ENCODE data around the gene SPRED3. TPM values are rescaled to one million over a fixed set of nuclear protein-coding genes. Genes with fewer than 3 reads are reported as not detected.
"Not testable (repeated sequence)": the region's sequence is repeated elsewhere in the genome, so short reads cannot be mapped to it uniquely, and the experiment has no call there.

The SPRED3 gene, protein sequence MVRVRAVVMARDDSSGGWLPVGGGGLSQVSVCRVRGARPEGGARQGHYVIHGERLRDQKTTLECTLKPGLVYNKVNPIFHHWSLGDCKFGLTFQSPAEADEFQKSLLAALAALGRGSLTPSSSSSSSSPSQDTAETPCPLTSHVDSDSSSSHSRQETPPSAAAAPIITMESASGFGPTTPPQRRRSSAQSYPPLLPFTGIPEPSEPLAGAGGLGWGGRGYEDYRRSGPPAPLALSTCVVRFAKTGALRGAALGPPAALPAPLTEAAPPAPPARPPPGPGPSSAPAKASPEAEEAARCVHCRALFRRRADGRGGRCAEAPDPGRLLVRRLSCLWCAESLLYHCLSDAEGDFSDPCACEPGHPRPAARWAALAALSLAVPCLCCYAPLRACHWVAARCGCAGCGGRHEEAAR
- polyA plus RNA-seq (2013, experiment 1 of 2), result 11.1 TPM
- 7.9 TPM for polyA plus RNA-seq (2013, experiment 2 of 2)

DNA sequence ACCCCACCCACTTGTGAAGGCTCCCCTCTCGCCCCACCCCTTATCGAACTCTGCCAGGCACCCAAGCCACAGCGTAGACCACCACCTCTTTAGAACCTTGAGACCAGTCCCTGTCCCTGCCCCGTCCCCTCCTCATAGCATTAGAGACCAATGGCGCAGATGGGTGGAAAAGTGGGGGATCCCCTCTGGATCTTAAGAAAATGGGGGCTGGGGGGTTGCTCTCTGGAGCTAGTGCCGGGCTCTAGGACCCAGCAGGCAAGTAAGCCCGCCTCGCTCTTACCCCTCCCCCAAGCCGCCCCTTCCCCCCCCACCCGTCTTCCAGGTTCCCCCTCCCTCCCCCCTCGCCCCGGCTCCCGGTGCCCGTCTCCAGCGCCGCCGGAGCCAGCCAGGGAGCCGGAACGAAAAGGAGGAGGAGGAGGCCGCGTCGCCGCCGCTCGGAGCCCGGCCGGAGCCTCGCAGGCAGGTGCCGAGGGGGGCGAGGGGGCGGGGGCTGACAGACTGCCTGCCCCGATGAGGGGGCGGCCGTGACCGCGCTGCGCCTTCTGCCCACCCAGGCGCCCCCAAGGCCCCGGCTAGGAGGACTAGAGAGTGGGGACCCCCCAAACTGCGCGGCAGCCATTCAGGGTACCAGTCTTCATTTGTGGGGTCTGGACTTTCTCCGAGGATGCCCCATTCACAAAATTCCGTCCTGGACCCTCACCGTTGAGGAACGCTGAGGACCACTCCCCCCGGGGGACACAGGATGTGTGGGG is at the start of gene SPRED3:
Gene SPRED3, plus strand, starts transcription at position 349 of the 752 bp plus-strand sequence. CDS start 1,606 bp downstream, outside the sequence.
- H3K27ac ChIP-seq (ENCODE audit: low read depth, low read length, severe bottlenecking), result peak within 1 kb of the TSS; percentile 86

DNA sequence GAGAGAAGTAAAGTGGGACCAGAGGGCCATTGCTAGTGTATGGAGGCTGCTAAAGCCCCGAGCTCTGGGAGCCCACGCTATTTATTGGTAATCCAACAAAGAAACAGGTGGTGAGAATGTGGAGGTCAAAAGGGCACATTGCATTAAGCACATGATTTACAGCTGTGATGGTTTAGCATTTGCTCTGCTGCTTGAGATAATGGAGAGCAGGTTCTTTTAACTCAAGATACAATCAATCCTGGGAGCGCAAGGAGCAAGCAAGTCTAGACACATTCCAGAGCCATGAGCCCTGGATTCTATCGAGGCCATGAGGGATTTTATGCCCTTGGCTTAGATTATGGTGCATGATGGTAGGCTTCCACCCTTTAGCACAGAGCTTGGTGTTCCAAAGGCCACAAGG is 49.5 kb upstream of the SPRED3 start:
- not testable (repeated sequence) for H3K36me3 ChIP-seq (ENCODE audit: control insufficient read depth, insufficient read depth, low read length); H3K9me3 ChIP-seq (ENCODE audit: control insufficient read depth, low read length); H3K4me1 ChIP-seq (ENCODE audit: control insufficient read depth, insufficient read depth, low read length, poor library complexity, severe bottlenecking); H3K4me3 ChIP-seq (ENCODE audit: extremely low read depth, insufficient read depth, low read length, poor library complexity, severe bottlenecking); H3K27ac ChIP-seq (ENCODE audit: low read depth, low read length, severe bottlenecking)
- WGBS, 2 experiments (ENCODE audit: insufficient coverage in 2 of 2), result 70 to 88% methylated on average over 2 of the region's 4 CpGs

More for the DNA sequence above, at the start of gene SPRED3:
- Histone ChIP-seq H3K4me1 (ENCODE audit: control insufficient read depth, insufficient read depth, low read length, poor library complexity, severe bottlenecking) (peaks cover 19% of the 10 kb centered on the region), H3K36me3 (ENCODE audit: control insufficient read depth, insufficient read depth, low read length) (peaks cover 41% of the 10 kb centered on the region), H3K4me3 (ENCODE audit: extremely low read depth, insufficient read depth, low read length, poor library complexity, severe bottlenecking) (peak within 1 kb of the TSS; percentile 68), H3K9me3 (ENCODE audit: control insufficient read depth, low read length) (no peaks in the 10 kb centered on the region)
- WGBS, 2 experiments (ENCODE audit: insufficient coverage in 2 of 2), result 0% methylated on average over 21 of the region's 46 CpGs

DNA sequence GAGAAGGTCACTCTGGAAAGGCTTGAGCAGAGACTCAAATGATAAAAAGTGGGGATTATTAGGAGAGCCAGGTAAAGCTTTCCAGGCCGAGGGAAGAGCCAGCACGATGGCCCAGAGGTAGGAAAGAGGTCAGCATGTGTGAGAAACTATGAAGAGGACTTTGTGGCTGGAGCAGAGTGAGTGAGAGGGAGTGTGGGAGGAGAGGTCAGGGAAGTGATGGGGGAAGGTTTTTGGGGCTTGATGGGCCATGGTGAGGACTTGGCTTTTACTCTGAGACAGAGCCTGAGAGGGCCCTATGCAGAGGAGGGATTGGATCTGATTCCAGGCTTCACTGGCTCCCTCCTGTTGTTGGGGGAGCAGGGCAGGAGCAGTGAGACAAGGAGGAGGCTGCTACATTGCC is 47.6 kb upstream of the SPRED3 start:
- Histone ChIP-seq H3K4me1 (ENCODE audit: control insufficient read depth, insufficient read depth, low read length, poor library complexity, severe bottlenecking) (peaks cover 5% of the 10 kb centered on the region), H3K27ac (ENCODE audit: low read depth, low read length, severe bottlenecking) (no peak overlapping the region), H3K4me3 (ENCODE audit: extremely low read depth, insufficient read depth, low read length, poor library complexity, severe bottlenecking) (no peak overlapping the region), H3K9me3 (ENCODE audit: control insufficient read depth, low read length) (no peaks in the 10 kb centered on the region), H3K36me3 (ENCODE audit: control insufficient read depth, insufficient read depth, low read length) (no peaks in the 10 kb centered on the region)
- 85 to 100% methylated on average over 2 of the region's 2 CpGs for WGBS, 2 experiments (ENCODE audit: insufficient coverage in 2 of 2)

DNA sequence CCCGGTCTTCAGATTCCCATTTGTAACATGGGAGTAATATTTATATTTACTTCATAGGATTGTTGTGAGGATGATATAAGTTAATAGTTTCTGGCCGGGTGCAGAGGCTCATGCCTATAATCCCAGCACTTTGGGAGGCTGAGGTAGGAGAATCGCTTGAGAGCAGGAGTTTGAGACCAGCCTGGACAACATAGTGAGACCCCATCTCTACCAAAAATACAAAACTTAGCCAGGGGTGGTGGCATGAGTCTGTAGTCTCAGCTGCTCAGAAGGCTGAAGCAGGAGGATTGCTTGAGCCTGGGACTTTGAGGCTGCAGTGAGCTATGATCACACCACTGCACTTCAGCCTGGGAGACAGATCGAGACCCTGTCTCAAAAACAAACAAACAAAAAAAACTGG is 41.7 kb upstream of the SPRED3 start:
- no peaks in the 10 kb centered on the region for H3K9me3 ChIP-seq (ENCODE audit: control insufficient read depth, low read length)
- H3K4me3 ChIP-seq (ENCODE audit: extremely low read depth, insufficient read depth, low read length, poor library complexity, severe bottlenecking), result no peak overlapping the region
- 92 to 100% methylated on average over 1 to 2 of the region's 4 CpGs for WGBS, 2 experiments (ENCODE audit: insufficient coverage in 2 of 2)
- H3K4me1 ChIP-seq (ENCODE audit: control insufficient read depth, insufficient read depth, low read length, poor library complexity, severe bottlenecking), result no peaks in the 10 kb centered on the region
- no peaks in the 10 kb centered on the region for H3K36me3 ChIP-seq (ENCODE audit: control insufficient read depth, insufficient read depth, low read length)
- no peak overlapping the region for H3K27ac ChIP-seq (ENCODE audit: low read depth, low read length, severe bottlenecking)

DNA sequence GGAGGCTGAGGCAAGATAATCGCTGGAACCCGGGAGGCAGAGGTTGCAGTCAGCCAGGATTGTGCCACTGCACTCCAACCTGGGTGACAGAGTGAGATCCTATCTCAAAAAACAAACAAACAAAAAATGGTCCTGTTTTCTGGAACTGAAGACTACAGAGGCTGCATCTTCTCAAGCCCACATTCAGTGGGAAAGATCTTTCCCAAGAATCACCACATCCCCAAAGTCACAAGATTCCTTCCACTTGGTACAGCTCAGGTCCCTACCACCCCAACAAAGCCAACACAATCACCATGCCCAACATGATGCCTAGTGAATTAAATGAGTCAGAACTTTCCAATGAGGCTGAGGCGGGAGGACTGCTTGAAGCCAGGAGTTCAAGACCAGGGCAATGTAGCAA is 37.6 kb upstream of the SPRED3 start:
- Histone ChIP-seq H3K4me1 (ENCODE audit: control insufficient read depth, insufficient read depth, low read length, poor library complexity, severe bottlenecking) (no peaks in the 10 kb centered on the region), H3K4me3 (ENCODE audit: extremely low read depth, insufficient read depth, low read length, poor library complexity, severe bottlenecking) (no peak overlapping the region), H3K27ac (ENCODE audit: low read depth, low read length, severe bottlenecking) (no peak overlapping the region), H3K36me3 (ENCODE audit: control insufficient read depth, insufficient read depth, low read length) (no peaks in the 10 kb centered on the region), H3K9me3 (ENCODE audit: control insufficient read depth, low read length) (no peaks in the 10 kb centered on the region)
- WGBS, 2 experiments (ENCODE audit: insufficient coverage in 2 of 2), result 91 to 97% methylated on average over 3 of the region's 3 CpGs

DNA sequence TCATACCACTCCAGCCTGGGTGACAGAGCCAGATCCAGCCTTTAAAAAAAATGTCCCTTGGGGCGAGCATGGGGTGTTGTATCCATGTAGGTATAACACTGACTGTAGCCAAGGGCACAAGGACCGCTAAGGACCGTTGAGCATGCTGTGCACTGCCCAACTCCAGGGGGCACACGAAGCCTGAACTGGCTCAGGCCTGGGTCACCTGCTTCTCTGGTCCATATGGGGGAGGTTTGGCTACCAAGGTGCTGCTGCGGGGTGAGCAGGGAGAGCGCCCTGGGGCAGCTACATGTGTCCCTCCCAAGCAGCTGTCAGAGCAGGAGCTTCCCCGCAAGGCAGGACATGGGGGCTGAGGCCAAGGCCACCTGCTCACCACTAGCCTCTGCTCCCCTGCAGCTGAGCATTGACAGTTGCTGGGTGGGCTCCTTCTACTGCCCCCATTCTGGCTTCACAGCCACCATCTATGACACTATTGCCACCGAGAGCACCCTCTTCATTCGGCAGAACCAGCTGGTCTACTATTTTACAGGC is 36.6 kb upstream of the SPRED3 start:
- H3K9me3 ChIP-seq (ENCODE audit: control insufficient read depth, low read length), result no peaks in the 10 kb centered on the region
- H3K36me3 ChIP-seq (ENCODE audit: control insufficient read depth, insufficient read depth, low read length), result no peaks in the 10 kb centered on the region
- 74 to 87% methylated on average over 7 to 8 of the region's 9 CpGs for WGBS, 2 experiments (ENCODE audit: insufficient coverage in 2 of 2)
- no peak overlapping the region for H3K4me3 ChIP-seq (ENCODE audit: extremely low read depth, insufficient read depth, low read length, poor library complexity, severe bottlenecking)
- no peak overlapping the region for H3K27ac ChIP-seq (ENCODE audit: low read depth, low read length, severe bottlenecking)
- H3K4me1 ChIP-seq (ENCODE audit: control insufficient read depth, insufficient read depth, low read length, poor library complexity, severe bottlenecking), result no peaks in the 10 kb centered on the region

DNA sequence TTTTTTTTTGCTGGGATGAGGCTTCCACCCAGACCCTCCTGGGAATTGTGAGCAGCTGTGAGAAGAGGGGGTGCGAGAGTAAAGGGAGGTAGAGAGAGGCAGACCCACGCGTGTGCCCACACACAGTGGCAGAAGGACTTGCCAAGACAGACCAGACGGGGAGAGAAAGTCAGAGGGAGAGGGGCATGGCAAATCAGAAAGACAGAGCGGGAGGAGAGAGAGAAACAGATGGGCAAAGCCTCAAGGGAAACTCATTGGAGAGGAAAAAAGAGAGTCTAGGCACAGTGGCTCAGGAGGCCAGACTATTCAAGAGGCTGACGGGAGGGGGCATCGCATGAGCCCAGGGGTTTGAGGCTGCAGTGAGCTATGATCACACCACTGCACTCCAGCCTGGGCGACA is 35.9 kb upstream of the SPRED3 start:
- Histone ChIP-seq H3K9me3 (ENCODE audit: control insufficient read depth, low read length) (no peaks in the 10 kb centered on the region), H3K4me3 (ENCODE audit: extremely low read depth, insufficient read depth, low read length, poor library complexity, severe bottlenecking) (no peak overlapping the region), H3K36me3 (ENCODE audit: control insufficient read depth, insufficient read depth, low read length) (no peaks in the 10 kb centered on the region), H3K27ac (ENCODE audit: low read depth, low read length, severe bottlenecking) (no peak overlapping the region), H3K4me1 (ENCODE audit: control insufficient read depth, insufficient read depth, low read length, poor library complexity, severe bottlenecking) (no peaks in the 10 kb centered on the region)
- 85 to 94% methylated on average over 5 to 7 of the region's 8 CpGs for WGBS, 2 experiments (ENCODE audit: insufficient coverage in 2 of 2)

DNA sequence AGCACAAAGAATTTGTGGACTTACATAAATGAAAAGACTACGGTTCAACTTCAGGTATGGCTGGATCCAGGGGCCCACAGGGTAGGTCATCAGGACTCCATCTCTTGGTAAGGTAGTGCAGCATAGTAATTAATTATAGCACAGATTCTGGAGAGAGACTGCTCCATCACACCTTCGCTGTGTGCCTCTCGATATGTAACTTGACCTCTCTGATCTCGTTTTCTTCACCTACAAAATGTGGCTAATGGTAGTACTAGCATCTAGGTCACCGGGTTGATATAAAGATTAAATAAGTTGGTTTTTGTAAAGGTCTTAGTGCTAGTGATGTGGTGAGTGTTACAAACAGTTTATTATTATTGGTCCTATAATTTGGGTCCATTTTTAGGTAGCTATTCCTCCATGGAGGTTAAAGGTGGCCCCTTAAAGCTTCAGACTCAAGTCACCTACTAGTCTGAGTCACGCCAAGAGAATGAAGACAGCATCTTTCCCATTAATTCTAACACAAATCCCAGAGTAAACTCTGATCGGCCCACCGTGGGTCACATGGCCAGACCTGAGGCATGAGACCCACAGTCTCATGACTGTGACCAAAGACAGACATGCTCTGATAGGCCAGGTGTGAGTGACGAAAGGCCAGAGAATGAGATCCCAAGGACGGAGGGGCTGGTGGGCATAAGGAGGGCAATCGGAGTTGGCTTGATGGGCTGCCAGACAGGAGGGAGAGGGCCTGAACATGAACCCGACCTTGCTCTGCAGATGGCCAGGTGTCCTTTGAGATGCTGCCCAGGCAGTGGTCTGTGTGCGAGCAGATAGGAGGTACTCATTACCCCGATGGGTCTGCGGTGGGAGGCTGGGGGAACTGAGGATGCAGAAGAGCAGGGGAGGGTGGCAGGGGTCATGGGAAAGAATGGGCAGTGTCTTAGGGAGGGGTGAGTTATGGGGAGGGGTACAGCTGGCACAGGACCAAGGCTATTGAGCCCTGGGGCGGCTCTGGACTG is 32.5 kb upstream of the SPRED3 start:
- WGBS, 2 experiments (ENCODE audit: insufficient coverage in 2 of 2), result 84 to 86% methylated on average over 12 to 15 of the region's 16 CpGs
- no peaks in the 10 kb centered on the region for H3K36me3 ChIP-seq (ENCODE audit: control insufficient read depth, insufficient read depth, low read length)
- no peak overlapping the region for H3K4me3 ChIP-seq (ENCODE audit: extremely low read depth, insufficient read depth, low read length, poor library complexity, severe bottlenecking)
- no peaks in the 10 kb centered on the region for H3K9me3 ChIP-seq (ENCODE audit: control insufficient read depth, low read length)
- no peaks in the 10 kb centered on the region for H3K4me1 ChIP-seq (ENCODE audit: control insufficient read depth, insufficient read depth, low read length, poor library complexity, severe bottlenecking)
- no peak overlapping the region for H3K27ac ChIP-seq (ENCODE audit: low read depth, low read length, severe bottlenecking)

DNA sequence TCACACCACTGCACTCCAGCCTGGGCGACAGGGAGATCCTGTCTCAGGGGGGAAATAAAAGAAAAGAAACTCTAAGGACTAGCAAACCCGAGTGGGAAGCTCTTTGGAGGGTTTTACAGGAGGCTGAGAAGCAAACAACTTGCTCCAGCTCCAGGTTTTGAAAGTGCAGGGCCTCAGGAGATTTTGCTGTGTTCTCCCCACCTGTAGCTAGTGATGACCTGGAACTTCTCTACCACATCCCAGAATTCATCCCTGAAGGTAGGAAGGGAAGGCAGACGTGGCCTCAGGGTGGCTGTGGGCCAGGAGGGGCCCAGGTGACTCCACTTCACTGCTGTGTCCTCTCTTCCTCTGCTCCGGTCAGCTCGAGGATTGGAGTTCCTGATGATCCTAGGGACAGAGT is 30.4 kb upstream of the SPRED3 start:
- WGBS, 2 experiments (ENCODE audit: insufficient coverage in 2 of 2), result 58 to 71% methylated on average over 2 to 5 of the region's 5 CpGs
- no peaks in the 10 kb centered on the region for H3K4me1 ChIP-seq (ENCODE audit: control insufficient read depth, insufficient read depth, low read length, poor library complexity, severe bottlenecking)
- H3K36me3 ChIP-seq (ENCODE audit: control insufficient read depth, insufficient read depth, low read length), result no peaks in the 10 kb centered on the region
- no peaks in the 10 kb centered on the region for H3K9me3 ChIP-seq (ENCODE audit: control insufficient read depth, low read length)
- no peak overlapping the region for H3K27ac ChIP-seq (ENCODE audit: low read depth, low read length, severe bottlenecking)
- H3K4me3 ChIP-seq (ENCODE audit: extremely low read depth, insufficient read depth, low read length, poor library complexity, severe bottlenecking), result no peak overlapping the region
